Pancreas (tissue), 10 donors: ENCODE data around the gene ABHD13. TPM values are rescaled to one million over a fixed set of nuclear protein-coding genes. Genes with fewer than 3 reads are reported as not detected.

Source experiments
- ATAC-seq, 4 donors: fragments of 200-7000 bp; cut with Tn5 transposase; one replicate each; pipeline versions ENCODE4 v1.8.0 to v1.9.1; 2020; ENCODE audit warnings: mild to moderate bottlenecking in 4 of 4, moderate library complexity in 4 of 4
- DNase-seq, 6 donors: peaks; one replicate each; pipeline ENCODE4 v3.0.0-alpha.2; 2020
- FAIRE-seq: peaks from 2 replicates; lab custom pipeline; 2012; peaks lifted over from hg19 to GRCh38; lab: Jason Lieb, UNC
- H3K27ac ChIP-seq, 4 donors: fragments of 200-600 bp; sonication (generic); 1 replicate in 3 of 4; 2 replicates in 1 of 4; pipeline versions ENCODE4 v1.5.0 to v1.8.0; 2020
- H3K27me3 ChIP-seq, 4 donors: fragments of 200-600 bp; one replicate each; pipeline ENCODE4 v1.8.0; 2021
- H3K36me3 ChIP-seq, 3 donors: fragments of 200-600 bp; sonication (generic) in 1 of 3; one replicate each; pipeline versions ENCODE4 v1.5.0 to v1.8.0; 2020 to 2021
- H3K4me1 ChIP-seq, 3 donors: fragments of 200-600 bp; one replicate each; pipeline ENCODE4 v1.8.0; 2021
- H3K4me3 ChIP-seq, 4 donors: fragments of 200-600 bp; sonication (generic) in 2 of 4; one replicate each; pipeline versions ENCODE4 v1.5.0 to v1.8.0; 2020 to 2021
- H3K9me3 ChIP-seq, 4 donors: fragments of 200-600 bp; one replicate each; pipeline ENCODE4 v1.8.0; 2021
- CTCF ChIP-seq, 4 donors: fragments of 200-600 bp; sonication (generic) in 3 of 4; IDR thresholded peaks; one replicate each; pipeline versions ENCODE4 v1.5.0 to v1.8.0; 2021; ENCODE audit warnings: antibody characterized with exemption in 4 of 4
- WGBS, 2 donors: extraction: QIAGEN DNeasy Blood & Tissue Kit; methylation state at CpG; one replicate each; pipeline ENCODE4 v1.1.7; 2013; 5-methylcytosine and 5-hydroxymethylcytosine counted together
- intact Hi-C, 3 donors: fragments of 100-400 bp; cut with DNase I; formaldehyde crosslinking; loops; one replicate each; pipeline versions ENCODE4 v1.11.1 to v1.14.2; 2022
- polyA plus RNA-seq, 2 donors: library from polyadenylated mRNA; stranded (reverse); fragments of 200-250 nt; gene quantifications; one replicate each; pipeline ENCODE4 v1.2.3, GENCODE V29; 2013
- total RNA-seq, 6 donors: library from RNA; stranded (reverse); fragmentation: NEBNext Ultra II Directional in 4 of 6; extraction: Animal tissue kit (Norgen Biotek cat#: 25700) in 4 of 6; gene quantifications; one replicate each; pipeline versions ENCODE4 v1.2.1 to v1.2.4, GENCODE V29; 2021 to 2023
- donor health status: healthy with polysubstance abuse.
- donor health status: DM: no; HTN: no; CAD: no; lungs with moderate emphysema.
- donor health status: DM: no; HTN: no; CAD: no.
- donor health status: control.
- donor health status: control.
- donor health status: Bipolar disorder and iron deficiency.
- donor health status: DM: yes; HTN: yes; CAD: no.
- donor health status: DM: no; HTN: no; CAD: no.
- donor health status: DM: no; HTN: no; CAD: no.
- donor health status: DM: yes; HTN: yes; CAD: no.

ABHD13 gene
- total and polyA plus RNA-seq, 8 donors: 1.5 to 5.2 (median 3.0) TPM

- Histone ChIP-seq H3K9me3 (no peaks in the 10 kb centered on the region), H3K4me1 (no peaks in the 10 kb centered on the region), H3K36me3 (no peaks in the 10 kb centered on the region), H3K27ac (no peak overlapping the region), H3K27me3 (peaks cover 0 to 7% (median 0%) of the 10 kb centered on the region in 4 donors), H3K4me3 (no peak overlapping the region)
- intact Hi-C loops: no loop called here
- ATAC-seq: no peak
- no peak for TF ChIP-seq CTCF (IDR thresholded peaks at IDR 0.05)
- 53 to 57% methylated on average over 3 of the region's 3 CpGs for WGBS, 2 donors
- FAIRE-seq: no peak
- DNase-seq: no peak
Measured at GRCh38 chr13:108182652-108183051, 35.5 kb upstream of the ABHD13 start.

- intact Hi-C loops: no loop called here
- Histone ChIP-seq H3K27ac (no peak overlapping the region), H3K4me1 (no peaks in the 10 kb centered on the region), H3K27me3 (peaks cover 0 to 7% (median 0%) of the 10 kb centered on the region in 4 donors), H3K36me3 (no peaks in the 10 kb centered on the region), H3K4me3 (no peak overlapping the region), H3K9me3 (no peaks in the 10 kb centered on the region)
- DNase-seq (no peak), FAIRE-seq (no peak), ATAC-seq (no peak)
- WGBS, 2 donors: 66 to 77% methylated on average over 3 of the region's 3 CpGs
- TF ChIP-seq CTCF (IDR thresholded peaks at IDR 0.05): no peak
Measured at GRCh38 chr13:108185223-108185622, 33.0 kb upstream of the ABHD13 start.

- no peaks in the 10 kb centered on the region for H3K9me3 ChIP-seq
- H3K36me3 ChIP-seq: no peaks in the 10 kb centered on the region
- no peaks in the 10 kb centered on the region for H3K4me1 ChIP-seq
- WGBS, 2 donors: 51 to 64% methylated on average over 2 of the region's 2 CpGs
- intact Hi-C loops: no loop called here
- H3K4me3 ChIP-seq: no peak overlapping the region
- DNase-seq (no peak), ATAC-seq (no peak), FAIRE-seq (no peak)
- no peak overlapping the region for H3K27ac ChIP-seq
- H3K27me3 ChIP-seq: peaks cover 0 to 7% (median 2%) of the 10 kb centered on the region in 4 donors
- no peak for TF ChIP-seq CTCF (IDR thresholded peaks at IDR 0.05)
Measured at GRCh38 chr13:108188260-108188659, 29.9 kb upstream of the ABHD13 start.

- FAIRE-seq (no peak), DNase-seq (no peak), ATAC-seq (no peak)
- H3K4me3 ChIP-seq: no peak overlapping the region
- H3K4me1 ChIP-seq: no peaks in the 10 kb centered on the region
- no peak for TF ChIP-seq CTCF (IDR thresholded peaks at IDR 0.05)
- no peaks in the 10 kb centered on the region for H3K36me3 ChIP-seq
- WGBS, 2 donors: 33 to 34% methylated on average over 3 of the region's 3 CpGs
- intact Hi-C loops: no loop called here
- no peak overlapping the region for H3K27ac ChIP-seq
- no peaks in the 10 kb centered on the region for H3K9me3 ChIP-seq
- H3K27me3 ChIP-seq: peaks cover 0 to 7% (median 2%) of the 10 kb centered on the region in 4 donors
Measured at GRCh38 chr13:108190897-108191296, 27.3 kb upstream of the ABHD13 start.

GRCh38 chr13:108193806-108194205, 24.4 kb upstream of the ABHD13 start:
- no peak for TF ChIP-seq CTCF (IDR thresholded peaks at IDR 0.05)
- no peaks in the 10 kb centered on the region for H3K36me3 ChIP-seq
- ATAC-seq: no peak
- no peak overlapping the region for H3K4me3 ChIP-seq
- intact Hi-C loops: no loop called here
- no peaks in the 10 kb centered on the region for H3K4me1 ChIP-seq
- FAIRE-seq: no peak
- DNase-seq: no peak
- no peak overlapping the region for H3K27ac ChIP-seq
- H3K9me3 ChIP-seq: no peaks in the 10 kb centered on the region
- peaks cover 0 to 5% (median 0%) of the 10 kb centered on the region in 4 donors for H3K27me3 ChIP-seq
